Measurements from ENCODE around the gene CBX3. TPM values are rescaled to one million over a fixed set of nuclear protein-coding genes. Genes with fewer than 3 reads are reported as not detected.
A peak's percentile ranks its signal among the peaks of the same experiment; 100 is the strongest.

Gene CBX3
- total and polyA plus RNA-seq, 2 of the 13 experiments (the other 11 are each of a cell fraction or from before 2014, with no cell fraction given) = 53.9 to 249 TPM

GRCh38 chr7:26202019-26202990 is 760 bp downstream of the CBX3 start (continued):
- TF ChIP-seq ZBTB10 (CRISPR knock-in tag; IDR thresholded peaks at IDR 0.05; ENCODE audit: borderline replicate concordance) (no peak), ZNF841 (CRISPR knock-in tag; IDR thresholded peaks at IDR 0.05; ENCODE audit: borderline replicate concordance) (no peak), TGIF2 (CRISPR knock-in tag; IDR thresholded peaks at IDR 0.05) (no peak), ZNF570 (CRISPR knock-in tag; IDR thresholded peaks at IDR 0.05; ENCODE audit: borderline replicate concordance) (no peak), ZNF614 (CRISPR knock-in tag; IDR thresholded peaks at IDR 0.05; ENCODE audit: borderline replicate concordance) (no peak), ZNF550 (CRISPR knock-in tag; IDR thresholded peaks at IDR 0.05; ENCODE audit: borderline replicate concordance) (no peak), ZNF17 (CRISPR knock-in tag; IDR thresholded peaks at IDR 0.05) (no peak), XRCC5 (optimal IDR thresholded peaks at IDR 0.05; ENCODE audit: low read length) (no peak), SALL2 (CRISPR knock-in tag; IDR thresholded peaks at IDR 0.05) (0 out of 2 replicates have a peak, but pooled peaks have one; percentile 23), ZNF292 (CRISPR knock-in tag; IDR thresholded peaks at IDR 0.05; ENCODE audit: borderline replicate concordance, low read depth) (no peak), ZSCAN20 (CRISPR knock-in tag; IDR thresholded peaks at IDR 0.05; ENCODE audit: borderline replicate concordance) (peak; percentile 66; the same call in 1 of the 2 replicates), MBD4 (IDR thresholded peaks at IDR 0.05; ENCODE audit: borderline replicate concordance, low read length) (no peak), THAP7 (CRISPR knock-in tag; IDR thresholded peaks at IDR 0.05) (no peak), MED13 (CRISPR knock-in tag; IDR thresholded peaks at IDR 0.05) (no peak), TCF7 (IDR thresholded peaks at IDR 0.05; ENCODE audit: low read depth) (no peak), NAIF1 (CRISPR knock-in tag; IDR thresholded peaks at IDR 0.05; ENCODE audit: borderline replicate concordance) (peak; percentile 99), ZNF607 (CRISPR knock-in tag; IDR thresholded peaks at IDR 0.05; ENCODE audit: borderline replicate concordance) (0 out of 2 replicates have a peak, but pooled peaks have one; percentile 23), ZNF747 (CRISPR knock-in tag; IDR thresholded peaks at IDR 0.05; ENCODE audit: borderline replicate concordance) (no peak), ZNF558 (CRISPR knock-in tag; IDR thresholded peaks at IDR 0.05; ENCODE audit: borderline replicate concordance) (peak; percentile 59; the same call in 1 of the 2 replicates), ZNF382 (CRISPR knock-in tag; IDR thresholded peaks at IDR 0.05; ENCODE audit: borderline replicate concordance) (no peak), CHD2 (IDR thresholded peaks at IDR 0.05; ENCODE audit: low read depth, low read length) (no peak; the same call in 1 of the 2 replicates)
- TF ChIP-seq, protein P1, sequence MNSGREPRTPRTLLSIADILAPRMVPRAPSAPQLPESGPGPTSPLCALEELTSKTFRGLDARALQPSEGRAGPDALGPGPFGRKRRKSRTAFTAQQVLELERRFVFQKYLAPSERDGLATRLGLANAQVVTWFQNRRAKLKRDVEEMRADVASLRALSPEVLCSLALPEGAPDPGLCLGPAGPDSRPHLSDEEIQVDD (CRISPR knock-in tag; IDR thresholded peaks at IDR 0.05; ENCODE audit: borderline replicate concordance) = no peak; the same call in 1 of the 2 replicates

Data from HepG2 (cell line).